Breast epithelium (tissue), 4 donors: ENCODE data around the gene ADAMTSL4. TPM values are rescaled to one million over a fixed set of nuclear protein-coding genes. Genes with fewer than 3 reads are reported as not detected.

Experiments used
- DNase-seq, 2 donors: peaks; one replicate each; pipeline ENCODE4 v3.0.0-alpha.2; 2019; ENCODE audit warnings: low spot score in 2 of 2
- H3K27ac ChIP-seq, 2 donors: fragments of 200-600 bp; sonication (generic) in 1 of 2; one replicate each; pipeline ENCODE4 v1.5.1; 2016 to 2019; ENCODE audit warnings: mild to moderate bottlenecking in 1 of 2
- H3K27me3 ChIP-seq, 2 donors: fragments of 200-600 bp; sonication (generic) in 1 of 2; one replicate each; pipeline versions ENCODE4 v1.5.1 to v1.6.0; 2017 to 2019; ENCODE audit warnings: control low read depth in 1 of 2, mild to moderate bottlenecking in 1 of 2
- H3K36me3 ChIP-seq: fragments of 200-600 bp; one replicate; pipeline ENCODE4 v1.5.1; 2019
- H3K4me1 ChIP-seq, 2 donors: fragments of 200-600 bp; sonication (generic); one replicate each; pipeline ENCODE4 v1.5.1; 2016 to 2019; ENCODE audit warnings: control low read depth in 1 of 2
- H3K4me3 ChIP-seq, 3 donors: fragments of 200-600 bp; sonication (generic); 1 replicate in 2 of 3; 2 replicates in 1 of 3; pipeline ENCODE4 v1.5.1; 2016 to 2019; ENCODE audit warnings: mild to moderate bottlenecking in 3 of 3, moderate library complexity in 2 of 3
- H3K9me3 ChIP-seq, 2 donors: fragments of 200-600 bp; sonication (generic) in 1 of 2; one replicate each; pipeline ENCODE4 v1.5.1; 2016 to 2019; ENCODE audit warnings: control low read depth in 1 of 2
- POLR2A ChIP-seq: fragments of 450-650 bp; IDR thresholded peaks from one replicate; pipeline ENCODE4 v1.6.1; 2016; ENCODE audit warnings: antibody characterized with exemption, mild to moderate bottlenecking, moderate library complexity
- POLR2AphosphoS5 ChIP-seq, 3 donors: sonication (generic); formaldehyde crosslinking; IDR thresholded peaks; one replicate each; pipeline ENCODE4 v1.6.1; 2017; ENCODE audit warnings: antibody characterized with exemption in 3 of 3
- intact Hi-C: fragments of 100-400 bp; cut with DNase I; formaldehyde crosslinking; loops from one replicate; pipeline ENCODE4 v1.15.1; 2023; ENCODE audit warnings: low total_unique reads
- total RNA-seq, 3 donors: library from RNA; depleted of rRNA; stranded (reverse); fragments of >200 nt; gene quantifications; one replicate each; pipeline ENCODE4 v1.1.0, GENCODE V29; 2016
- TF ChIP-seq, protein P1 (sequence below), 3 donors: fragments of 450-650 bp; IDR thresholded peaks; one replicate each; pipeline ENCODE4 v1.5.1; 2016 to 2017; ENCODE audit warnings: antibody characterized with exemption in 3 of 3, mild to moderate bottlenecking in 3 of 3, moderate library complexity in 3 of 3

Gene ADAMTSL4
- total RNA-seq, 3 donors from 2014 or later = 11.3 to 31.8 (median 30.2) TPM

DNA sequence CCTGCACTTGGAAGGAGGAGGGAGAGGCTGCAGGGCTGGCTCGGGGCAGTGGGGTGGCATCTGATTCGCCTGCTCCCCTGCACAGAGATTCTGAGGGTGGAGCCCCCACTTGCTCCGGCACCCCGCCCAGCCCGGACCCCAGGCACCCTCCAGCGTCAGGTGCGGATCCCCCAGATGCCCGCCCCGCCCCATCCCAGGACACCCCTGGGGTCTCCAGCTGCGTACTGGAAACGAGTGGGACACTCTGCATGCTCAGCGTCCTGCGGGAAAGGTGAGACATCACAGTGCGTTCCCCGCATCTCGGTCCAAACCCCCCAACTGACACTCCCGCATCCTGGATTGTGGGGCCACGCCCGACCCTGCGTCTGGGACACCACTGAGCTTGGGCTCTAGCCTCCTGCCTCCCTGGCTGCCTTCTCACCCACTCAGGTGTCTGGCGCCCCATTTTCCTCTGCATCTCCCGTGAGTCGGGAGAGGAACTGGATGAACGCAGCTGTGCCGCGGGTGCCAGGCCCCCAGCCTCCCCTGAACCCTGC lies 7.9 kb downstream of the ADAMTSL4 start:
- no peaks in the 10 kb centered on the region for H3K9me3 ChIP-seq
- no peaks in the 10 kb centered on the region for H3K36me3 ChIP-seq
- intact Hi-C loops = no loop called here
- H3K27ac ChIP-seq = peak overlapping the region in 1 of 2 donors; percentile 100
- H3K4me3 ChIP-seq = no peak overlapping the region
- H3K4me1 ChIP-seq = peaks cover 28 to 29% of the 10 kb centered on the region in 2 donors
- TF ChIP-seq POLR2AphosphoS5 (IDR thresholded peaks at IDR 0.05) (no peak), POLR2A (no peak)
- TF ChIP-seq, protein P1, sequence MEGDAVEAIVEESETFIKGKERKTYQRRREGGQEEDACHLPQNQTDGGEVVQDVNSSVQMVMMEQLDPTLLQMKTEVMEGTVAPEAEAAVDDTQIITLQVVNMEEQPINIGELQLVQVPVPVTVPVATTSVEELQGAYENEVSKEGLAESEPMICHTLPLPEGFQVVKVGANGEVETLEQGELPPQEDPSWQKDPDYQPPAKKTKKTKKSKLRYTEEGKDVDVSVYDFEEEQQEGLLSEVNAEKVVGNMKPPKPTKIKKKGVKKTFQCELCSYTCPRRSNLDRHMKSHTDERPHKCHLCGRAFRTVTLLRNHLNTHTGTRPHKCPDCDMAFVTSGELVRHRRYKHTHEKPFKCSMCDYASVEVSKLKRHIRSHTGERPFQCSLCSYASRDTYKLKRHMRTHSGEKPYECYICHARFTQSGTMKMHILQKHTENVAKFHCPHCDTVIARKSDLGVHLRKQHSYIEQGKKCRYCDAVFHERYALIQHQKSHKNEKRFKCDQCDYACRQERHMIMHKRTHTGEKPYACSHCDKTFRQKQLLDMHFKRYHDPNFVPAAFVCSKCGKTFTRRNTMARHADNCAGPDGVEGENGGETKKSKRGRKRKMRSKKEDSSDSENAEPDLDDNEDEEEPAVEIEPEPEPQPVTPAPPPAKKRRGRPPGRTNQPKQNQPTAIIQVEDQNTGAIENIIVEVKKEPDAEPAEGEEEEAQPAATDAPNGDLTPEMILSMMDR (IDR thresholded peaks at IDR 0.05) = no peak
- no peak for DNase-seq
- no peaks in the 10 kb centered on the region for H3K27me3 ChIP-seq

DNA sequence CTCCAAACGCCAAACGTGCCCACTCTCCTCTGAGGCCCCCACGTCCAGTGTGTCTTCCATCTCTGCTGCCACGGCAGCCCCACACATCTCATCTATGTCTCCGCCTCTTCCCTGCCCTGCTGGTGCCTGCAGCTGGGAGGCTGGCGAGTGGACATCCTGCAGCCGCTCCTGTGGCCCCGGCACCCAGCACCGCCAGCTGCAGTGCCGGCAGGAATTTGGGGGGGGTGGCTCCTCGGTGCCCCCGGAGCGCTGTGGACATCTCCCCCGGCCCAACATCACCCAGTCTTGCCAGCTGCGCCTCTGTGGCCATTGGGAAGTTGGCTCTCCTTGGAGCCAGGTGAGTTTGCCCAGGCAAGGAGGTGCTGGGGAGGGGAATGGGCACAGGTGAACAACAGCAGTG lies 8.6 kb downstream of the ADAMTSL4 start:
- H3K36me3 ChIP-seq = no peaks in the 10 kb centered on the region
- peak in 1 of 2 donors; percentile 18 for DNase-seq
- H3K4me1 ChIP-seq = peaks cover 29 to 34% of the 10 kb centered on the region in 2 donors
- no peaks in the 10 kb centered on the region for H3K27me3 ChIP-seq
- peak overlapping the region; percentile 100 for H3K27ac ChIP-seq
- intact Hi-C loops = no loop called here
- no peaks in the 10 kb centered on the region for H3K9me3 ChIP-seq
- H3K4me3 ChIP-seq = peak overlapping the region in 2 of 3 donors; percentile 57 to 83
- TF ChIP-seq POLR2AphosphoS5 (IDR thresholded peaks at IDR 0.05) (no peak), POLR2A (no peak)
- TF ChIP-seq, protein P1 (IDR thresholded peaks at IDR 0.05) = no peak

DNA sequence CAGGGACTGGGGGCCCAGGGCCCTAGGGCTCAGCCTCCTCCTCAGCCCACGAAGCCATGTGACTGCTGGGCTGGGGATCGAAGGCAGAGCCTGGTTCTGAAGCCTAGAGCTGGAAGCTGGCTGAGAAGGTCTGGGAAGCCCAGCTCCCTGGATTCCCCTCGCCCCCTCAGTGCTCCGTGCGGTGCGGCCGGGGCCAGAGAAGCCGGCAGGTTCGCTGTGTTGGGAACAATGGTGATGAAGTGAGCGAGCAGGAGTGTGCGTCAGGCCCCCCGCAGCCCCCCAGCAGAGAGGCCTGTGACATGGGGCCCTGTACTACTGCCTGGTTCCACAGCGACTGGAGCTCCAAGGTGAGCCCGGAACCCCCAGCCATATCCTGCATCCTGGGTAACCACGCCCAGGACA lies 9.1 kb downstream of the ADAMTSL4 start:
- H3K27me3 ChIP-seq = no peaks in the 10 kb centered on the region
- intact Hi-C loops = no loop called here
- H3K9me3 ChIP-seq = no peaks in the 10 kb centered on the region
- H3K4me3 ChIP-seq = peak overlapping the region; percentile 19 to 83 (median 57)
- H3K36me3 ChIP-seq = no peaks in the 10 kb centered on the region
- peak overlapping the region; percentile 100 for H3K27ac ChIP-seq
- peaks cover 31 to 36% of the 10 kb centered on the region in 2 donors for H3K4me1 ChIP-seq
- peak in 1 of 2 donors; percentile 17 for DNase-seq
- no peak for TF ChIP-seq POLR2A
- TF ChIP-seq, protein P1 (IDR thresholded peaks at IDR 0.05) = no peak
- TF ChIP-seq POLR2AphosphoS5 (IDR thresholded peaks at IDR 0.05) = no peak

DNA sequence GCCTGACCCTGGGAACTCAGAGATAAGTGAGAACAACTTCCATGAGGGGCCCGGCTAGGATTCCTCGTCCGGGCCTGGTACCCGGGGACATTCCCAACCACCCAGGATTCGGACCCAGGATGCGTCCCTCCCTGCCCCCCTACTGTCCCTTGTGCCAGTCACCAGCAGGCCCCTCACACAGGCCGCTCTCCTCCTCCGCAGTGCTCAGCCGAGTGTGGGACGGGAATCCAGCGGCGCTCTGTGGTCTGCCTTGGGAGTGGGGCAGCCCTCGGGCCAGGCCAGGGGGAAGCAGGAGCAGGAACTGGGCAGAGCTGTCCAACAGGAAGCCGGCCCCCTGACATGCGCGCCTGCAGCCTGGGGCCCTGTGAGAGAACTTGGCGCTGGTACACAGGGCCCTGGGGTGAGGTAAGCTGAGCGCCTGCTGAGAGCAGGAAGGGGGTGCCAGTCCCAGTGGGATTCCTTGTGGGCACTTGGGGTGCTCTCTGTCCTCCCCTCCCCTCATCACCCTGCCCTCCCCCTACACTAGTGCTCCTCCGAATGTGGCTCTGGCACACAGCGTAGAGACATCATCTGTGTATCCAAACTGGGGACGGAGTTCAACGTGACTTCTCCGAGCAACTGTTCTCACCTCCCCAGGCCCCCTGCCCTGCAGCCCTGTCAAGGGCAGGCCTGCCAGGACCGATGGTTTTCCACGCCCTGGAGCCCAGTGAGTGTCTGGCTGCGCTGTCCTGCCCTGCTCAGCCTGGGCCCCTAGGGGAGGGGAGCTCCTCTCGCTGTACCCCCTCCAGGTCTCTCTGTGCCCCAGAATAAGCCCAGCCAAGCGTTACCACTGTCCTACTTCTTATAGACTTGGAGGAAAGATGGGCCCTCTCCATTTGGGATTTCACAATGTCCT lies 9.8 kb downstream of the ADAMTSL4 start:
- H3K9me3 ChIP-seq = no peaks in the 10 kb centered on the region
- no peaks in the 10 kb centered on the region for H3K36me3 ChIP-seq
- peak overlapping the region; percentile 100 for H3K27ac ChIP-seq
- intact Hi-C loops = no loop called here
- DNase-seq = peak in 1 of 2 donors; percentile 61
- TF ChIP-seq, protein P1 (IDR thresholded peaks at IDR 0.05) = no peak
- peak in 1 of 3 donors; percentile 56 for TF ChIP-seq POLR2AphosphoS5 (IDR thresholded peaks at IDR 0.05)
- TF ChIP-seq POLR2A = no peak
- H3K27me3 ChIP-seq = no peaks in the 10 kb centered on the region
- peak overlapping the region; percentile 19 to 83 (median 57) for H3K4me3 ChIP-seq
- H3K4me1 ChIP-seq = peaks cover 38 to 40% of the 10 kb centered on the region in 2 donors

DNA sequence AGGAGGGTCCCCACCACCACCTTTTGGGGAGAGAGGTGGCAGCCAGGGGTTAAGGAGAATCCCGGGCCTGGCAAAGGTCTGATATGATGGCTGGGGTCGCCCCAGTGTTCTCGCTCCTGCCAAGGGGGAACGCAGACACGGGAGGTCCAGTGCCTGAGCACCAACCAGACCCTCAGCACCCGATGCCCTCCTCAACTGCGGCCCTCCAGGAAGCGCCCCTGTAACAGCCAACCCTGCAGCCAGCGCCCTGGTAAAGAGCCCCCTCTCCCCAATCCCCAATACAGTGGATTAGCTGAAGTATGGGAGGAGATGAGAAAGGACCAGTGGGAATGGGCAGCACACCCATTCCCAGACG lies 10.4 kb downstream of the ADAMTSL4 start:
- H3K9me3 ChIP-seq = no peaks in the 10 kb centered on the region
- H3K36me3 ChIP-seq = no peaks in the 10 kb centered on the region
- intact Hi-C loops = loop anchor here (5.0 kb wide), 1 partner anchor 68 kb away; the partner anchor contains the start of gene ENSA
- TF ChIP-seq POLR2A (no peak), POLR2AphosphoS5 (IDR thresholded peaks at IDR 0.05) (no peak)
- TF ChIP-seq, protein P1 (IDR thresholded peaks at IDR 0.05) = no peak
- peaks cover 42 to 44% of the 10 kb centered on the region in 2 donors for H3K4me1 ChIP-seq
- H3K27me3 ChIP-seq = no peaks in the 10 kb centered on the region
- no peak for DNase-seq
- peak overlapping the region; percentile 100 for H3K27ac ChIP-seq
- peak overlapping the region; percentile 47 to 83 (median 57) for H3K4me3 ChIP-seq
